DMS53 treated with DMSO at 0.1 percent for 48 hours (cell line): ENCODE measurements around the gene TGM1.
"Not testable (repeated sequence)": the region's sequence is repeated elsewhere in the genome, so short reads cannot be mapped to it uniquely, and the experiment has no call there.

Source experiments
- DNase-seq: peaks from one replicate; lab custom pipeline; 2025; ENCODE audit not compliant: unreplicated experiment; lab: John Stamatoyannopoulos, UW

Gene TGM1

DNA sequence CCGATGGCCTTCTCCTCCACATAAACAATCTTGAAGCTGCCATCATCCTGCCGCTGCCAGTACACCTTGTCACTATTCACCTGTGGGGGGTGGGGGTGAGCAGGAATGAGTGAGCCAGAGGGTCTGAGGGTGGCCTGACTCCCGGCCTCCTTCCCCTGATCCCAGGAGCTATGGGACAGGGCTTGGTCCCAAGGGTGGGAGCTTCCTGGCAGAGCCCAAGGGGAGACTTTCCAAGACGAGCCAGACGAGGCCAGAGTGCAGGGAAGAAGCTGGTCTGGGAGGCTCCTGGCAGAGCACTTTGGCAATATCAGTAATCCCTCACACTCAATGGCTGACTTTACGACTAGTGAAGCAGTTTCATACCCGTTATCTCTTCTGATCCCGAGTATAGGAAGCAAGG, 7.5 kb downstream of the TGM1 start:
- no peak for DNase-seq

DNA sequence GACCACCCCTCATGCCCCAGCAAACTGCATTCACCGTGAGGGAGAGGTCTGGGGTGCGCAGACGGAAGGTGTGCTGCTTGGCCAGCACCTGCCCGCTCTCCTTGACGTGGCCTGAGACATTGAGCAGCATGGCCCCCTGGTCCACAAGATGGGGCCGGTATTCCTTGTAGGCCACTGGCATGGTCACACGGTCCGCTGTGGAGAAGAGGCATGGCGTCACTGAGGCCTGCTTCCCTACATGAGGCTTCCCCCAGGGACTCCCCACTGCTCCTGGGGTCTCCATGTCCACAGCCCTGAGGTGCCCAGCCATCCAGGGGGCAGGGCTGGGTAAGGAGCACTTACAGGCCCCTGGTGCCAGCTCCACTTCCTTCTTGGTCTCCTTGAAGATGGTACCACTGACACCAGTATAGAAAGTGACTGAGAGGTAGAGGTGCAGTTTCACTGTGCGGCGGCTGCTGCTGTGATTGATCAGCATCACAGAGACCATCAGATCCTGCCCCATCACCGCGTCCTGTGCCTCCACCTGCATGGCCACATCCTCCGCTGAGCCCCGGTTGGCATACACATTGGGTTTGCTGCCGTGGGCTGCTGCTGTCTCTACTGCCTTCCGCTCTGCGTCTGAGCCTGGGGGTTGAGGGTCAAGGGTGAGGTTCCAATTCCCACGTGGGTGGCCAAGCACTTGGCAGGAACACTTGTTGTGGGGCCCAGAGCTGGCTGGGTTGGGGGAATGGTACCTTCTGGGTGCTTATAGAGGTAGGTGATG, 8.2 kb downstream of the TGM1 start:
- DNase-seq = no peak

DNA sequence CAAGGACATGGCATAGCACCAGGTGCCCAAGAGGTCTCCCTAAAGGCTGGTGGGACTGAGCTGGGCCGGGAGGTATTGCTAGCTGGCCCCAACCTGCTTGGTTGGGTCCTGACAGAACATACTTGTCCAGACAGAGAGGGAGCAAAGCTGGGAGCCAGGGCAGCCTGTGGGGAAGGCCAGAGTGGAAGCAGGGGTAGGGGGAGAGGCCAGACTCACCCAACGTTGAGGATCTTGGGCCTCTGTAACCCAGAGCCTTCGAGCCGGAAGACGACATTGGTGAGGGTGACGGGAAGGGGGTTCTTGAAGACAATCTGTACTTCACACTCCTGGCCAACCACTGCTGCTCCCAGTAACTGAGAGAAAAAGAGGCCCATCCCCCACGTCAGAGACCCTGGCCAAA, 9.0 kb downstream of the TGM1 start:
- no peak for DNase-seq

DNA sequence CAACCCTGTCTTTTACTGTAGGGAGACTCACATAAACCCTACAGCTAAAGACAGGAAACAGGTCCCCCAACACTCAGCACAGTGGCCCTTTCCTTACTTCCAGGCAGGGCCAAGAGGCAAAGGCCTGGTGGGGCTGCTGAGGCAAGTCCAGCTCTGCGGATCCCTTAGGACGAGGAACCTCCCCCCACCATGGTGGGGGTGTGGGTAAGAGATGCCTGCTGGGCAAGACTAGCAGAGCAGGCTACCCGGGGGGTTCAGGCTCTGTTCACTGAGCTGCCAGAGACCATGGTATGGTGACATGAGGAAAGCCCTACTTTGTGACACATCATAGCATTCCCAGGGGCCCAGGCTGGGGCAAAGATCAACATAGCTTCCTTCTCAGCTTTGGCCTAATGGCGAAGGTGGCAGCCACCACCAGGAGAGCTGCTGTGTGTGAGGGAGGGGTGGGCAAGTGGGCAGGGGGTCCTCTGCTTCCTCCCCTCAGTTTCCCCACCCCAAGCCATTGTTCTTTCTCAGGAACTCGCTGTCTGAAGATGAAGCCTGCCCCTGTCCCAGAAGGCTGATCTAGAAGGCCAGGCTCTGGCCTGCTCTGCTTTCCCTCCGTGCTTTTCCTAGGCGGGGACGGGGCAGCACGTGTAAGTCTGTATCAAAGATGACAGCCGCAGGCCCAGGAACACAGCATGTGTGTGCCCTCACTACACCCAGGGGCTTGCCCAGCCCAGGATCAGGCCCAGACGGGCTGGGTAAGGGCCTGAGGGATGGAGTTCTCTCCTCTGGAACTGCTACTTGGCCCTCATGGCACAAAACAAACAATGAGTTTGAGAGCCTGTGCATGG, 10.5 kb downstream of the TGM1 start:
- no peak for DNase-seq

DNA sequence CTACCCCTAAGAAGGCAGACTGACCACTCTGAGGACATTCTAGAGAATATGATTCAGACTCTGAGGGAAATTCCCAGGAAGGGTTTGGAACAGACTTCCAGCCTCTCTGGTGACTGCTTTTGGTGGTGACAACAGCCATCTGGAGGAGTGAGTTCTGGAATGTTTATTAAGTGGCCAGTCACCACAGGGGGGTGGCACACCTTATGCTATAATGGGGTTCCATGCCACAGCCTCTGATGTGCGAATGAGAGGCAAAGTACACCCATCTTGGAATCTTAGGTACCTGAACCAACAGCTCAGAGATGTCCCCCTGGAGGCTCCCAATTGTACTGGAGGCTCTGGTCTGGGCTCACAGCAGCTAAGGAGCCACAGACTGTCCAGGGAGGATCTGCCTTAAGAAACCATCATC, 11.1 kb downstream of the TGM1 start:
- DNase-seq = no peak

DNA sequence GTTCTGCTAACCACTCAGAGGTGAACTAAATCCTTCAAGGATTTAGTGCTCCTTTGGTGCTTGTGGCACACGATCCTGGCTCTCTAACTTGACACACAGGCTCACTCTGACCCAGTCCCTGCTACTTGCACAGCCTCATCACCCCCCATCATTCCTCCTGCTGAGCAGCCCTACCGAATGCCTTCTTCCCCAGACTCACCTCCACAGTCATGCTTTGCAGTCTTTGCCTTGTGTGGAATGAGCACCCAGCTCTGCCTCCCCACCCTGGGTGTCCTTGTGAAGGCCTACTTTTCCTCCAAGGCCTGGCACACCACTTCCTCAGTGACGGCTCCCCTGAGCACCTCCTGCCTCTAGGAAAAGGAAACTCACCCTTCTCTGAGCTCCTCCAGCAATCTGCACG, 12.6 kb downstream of the TGM1 start:
- no peak for DNase-seq

DNA sequence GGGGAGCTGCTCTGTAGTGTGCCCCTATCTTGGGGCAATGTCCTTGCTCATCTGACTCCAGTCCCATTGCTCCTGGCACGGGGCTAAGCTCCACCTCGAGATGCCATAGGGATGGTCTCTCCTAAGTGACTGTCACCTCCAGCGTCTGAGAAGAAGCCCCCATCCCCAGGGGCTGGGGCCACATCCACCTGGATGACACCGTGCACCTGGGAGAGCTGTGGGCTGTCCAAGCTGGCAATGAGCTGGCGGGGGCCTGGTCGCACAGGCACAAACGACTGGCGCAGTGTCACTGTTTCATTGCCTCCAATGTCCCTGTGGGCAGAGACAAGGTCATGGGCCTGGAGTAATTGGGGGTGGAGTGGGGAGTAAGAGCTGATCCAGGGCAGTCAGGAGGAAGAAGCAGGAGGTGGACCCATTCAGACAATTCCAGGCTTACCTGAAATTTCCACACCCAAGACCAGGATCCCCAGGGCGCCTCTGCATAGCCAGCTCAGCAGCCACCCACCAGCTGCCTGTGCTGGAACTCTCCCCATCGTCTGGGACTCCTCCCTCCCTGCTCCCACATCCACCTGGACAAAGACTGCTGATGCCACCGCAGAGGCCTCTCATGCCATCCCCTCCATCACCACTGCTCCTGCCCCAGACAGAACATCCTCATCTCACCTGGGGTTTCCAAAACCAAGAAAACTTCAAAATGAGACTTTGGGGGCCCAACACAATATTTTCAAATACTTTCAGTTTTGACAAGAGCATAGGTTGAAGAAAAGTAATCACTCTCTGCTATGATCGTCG, 13.6 kb downstream of the TGM1 start:
- DNase-seq = no peak

DNA sequence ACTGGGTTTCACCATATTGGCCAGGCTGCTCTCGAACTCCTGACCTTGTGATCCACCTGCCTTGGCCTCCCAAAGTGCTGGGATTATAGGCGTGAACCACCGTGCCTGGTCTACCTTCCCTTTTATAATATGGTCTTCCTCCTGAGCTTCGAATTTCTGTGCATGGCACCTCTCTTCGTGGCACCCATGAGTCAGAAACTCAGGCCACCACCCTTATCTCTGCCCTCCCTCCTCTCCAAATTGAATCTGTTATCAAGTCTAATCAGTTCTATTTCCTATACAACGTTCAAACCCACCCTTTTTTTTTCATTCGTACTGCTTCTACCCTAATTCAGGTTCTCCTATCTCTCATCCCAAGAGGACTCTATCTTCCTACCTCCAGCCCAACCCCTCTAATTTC, 15.6 kb downstream of the TGM1 start:
- no peak for DNase-seq

DNA sequence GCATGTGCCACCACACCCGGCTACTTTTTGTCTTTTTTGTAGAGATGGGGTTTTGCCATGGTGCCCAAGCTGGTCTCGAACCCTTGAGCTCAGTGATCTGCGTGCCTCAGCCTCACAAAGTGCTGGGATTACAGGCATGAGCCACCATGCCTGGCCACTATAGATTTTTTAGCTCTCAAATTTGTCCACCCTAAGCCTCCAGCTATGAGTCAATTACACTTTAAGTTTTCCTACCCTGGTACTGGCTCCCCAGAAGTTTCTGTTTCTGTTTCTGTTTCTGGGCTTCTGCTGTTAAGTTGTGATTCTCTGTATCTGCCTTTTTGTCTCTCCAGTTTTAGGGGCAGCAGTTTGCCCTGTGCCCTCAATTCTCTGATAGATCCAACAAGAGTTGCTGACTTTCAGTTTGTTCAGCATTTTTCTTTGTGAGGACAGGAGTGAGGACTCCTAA, 16.2 kb downstream of the TGM1 start:
- no peak for DNase-seq

DNA sequence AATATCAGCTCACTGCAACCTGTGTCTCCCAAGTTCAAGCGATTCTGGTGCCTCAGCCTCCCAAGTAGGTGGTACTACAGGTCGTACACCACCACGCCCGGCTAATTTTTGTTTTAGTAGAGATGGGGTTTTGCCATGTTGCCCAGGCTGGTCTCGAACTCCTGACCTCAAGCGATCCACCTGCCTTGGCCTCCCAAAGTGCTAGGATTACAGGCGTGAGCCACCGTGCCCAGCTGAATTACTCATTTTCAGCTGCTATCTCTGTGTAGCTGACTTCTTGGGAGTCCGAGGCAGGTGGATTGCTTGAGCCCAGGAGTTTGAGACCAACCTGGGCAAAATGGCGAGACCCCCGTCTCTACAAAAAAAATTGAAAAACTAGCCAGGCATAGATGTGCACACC, 17.6 kb downstream of the TGM1 start:
- DNase-seq = not testable (repeated sequence)

DNA sequence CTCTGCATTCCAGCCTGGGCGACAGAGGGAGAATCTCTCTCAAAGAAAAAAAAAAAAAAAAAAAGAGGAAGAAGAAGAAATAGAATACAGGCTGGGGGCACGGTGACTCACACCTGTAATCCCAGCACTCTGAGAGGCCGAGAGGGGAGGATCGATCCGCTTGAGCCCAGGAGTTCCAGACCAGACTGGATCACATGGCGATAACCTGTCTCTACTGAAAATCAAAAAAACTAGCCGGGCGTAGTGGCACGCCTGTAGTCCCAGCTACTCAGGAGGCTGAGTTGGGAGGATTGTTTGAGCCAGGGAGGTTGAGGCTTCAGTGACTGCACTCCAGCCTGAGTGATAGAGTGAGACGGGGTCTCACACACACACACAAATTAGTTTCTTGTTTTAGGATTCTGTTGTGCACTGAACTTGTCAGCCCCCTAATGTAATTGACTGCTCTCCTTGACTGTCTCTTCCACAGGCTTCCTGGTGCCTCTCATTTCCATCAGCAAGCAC, 19.6 kb downstream of the TGM1 start:
- DNase-seq = peak; percentile 47

DNA sequence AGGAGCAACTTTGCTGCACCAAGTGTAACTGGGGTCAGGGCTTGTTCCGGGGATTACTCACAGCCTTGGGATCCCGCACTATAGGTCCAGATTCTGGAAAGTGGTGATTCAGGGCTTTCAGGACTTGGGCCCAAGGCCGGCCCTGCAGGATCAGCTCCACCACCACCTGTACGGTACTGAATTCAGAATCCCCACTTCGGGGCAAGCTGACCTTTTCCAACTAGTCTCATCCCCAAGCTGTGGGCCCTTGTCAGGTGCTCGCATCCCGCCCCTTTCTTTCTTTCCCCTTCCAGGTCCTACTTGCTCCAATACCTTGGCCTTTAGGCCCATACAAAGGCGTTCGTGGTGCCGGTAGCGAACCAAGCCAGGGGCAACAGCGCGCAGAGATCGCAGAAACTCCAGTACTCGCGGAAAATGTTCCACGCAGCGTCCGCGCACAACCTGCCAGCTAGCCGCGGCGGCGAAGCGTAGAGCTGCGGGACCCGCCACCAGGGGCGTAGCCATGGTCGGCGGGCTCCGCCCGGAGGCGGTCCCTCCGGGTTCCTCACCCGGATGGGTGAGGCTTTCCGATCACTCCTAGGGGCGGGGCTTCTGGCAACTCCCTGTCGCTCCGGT, 21.0 kb downstream of the TGM1 start:
- peak; percentile 83 for DNase-seq

DNA sequence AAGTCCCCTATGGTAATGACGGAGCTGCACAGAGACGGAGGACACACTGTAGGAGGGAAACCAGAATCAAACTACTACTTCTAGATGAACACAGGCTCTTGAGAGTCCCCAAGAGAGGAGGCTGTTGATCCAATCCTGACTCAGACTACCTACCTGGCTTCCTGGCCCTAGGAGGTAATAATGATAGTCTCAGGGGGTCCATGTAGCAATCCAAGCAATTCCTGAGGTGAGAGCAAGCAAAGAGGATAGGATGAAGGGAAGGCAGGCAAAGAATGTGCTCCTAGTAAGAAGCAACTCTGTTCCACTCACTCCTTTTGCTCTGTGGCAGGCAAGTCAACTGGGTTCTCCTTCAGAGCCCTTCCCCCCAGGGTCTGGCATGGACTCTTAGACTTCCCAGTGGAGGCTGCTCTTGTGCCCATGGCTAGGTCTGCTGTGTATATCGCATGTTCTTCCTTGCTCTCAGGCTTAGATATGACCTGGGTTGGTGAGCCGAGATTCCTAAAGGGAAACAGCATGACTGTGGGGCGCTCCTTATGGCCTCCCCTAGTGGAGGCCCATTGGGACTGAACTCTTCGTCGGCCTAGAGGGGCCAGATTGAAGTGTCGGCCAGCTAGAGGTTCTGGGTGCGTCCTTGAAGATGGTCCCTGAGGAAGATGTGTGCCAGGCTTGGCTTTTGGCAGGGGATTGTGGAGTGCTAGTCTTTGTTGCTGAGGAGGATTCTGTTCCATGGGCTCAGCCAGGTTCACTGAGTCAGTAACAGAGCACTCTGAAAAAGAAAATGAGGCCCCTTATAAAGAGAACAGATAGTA, 22.7 kb downstream of the TGM1 start:
- DNase-seq = no peak

DNA sequence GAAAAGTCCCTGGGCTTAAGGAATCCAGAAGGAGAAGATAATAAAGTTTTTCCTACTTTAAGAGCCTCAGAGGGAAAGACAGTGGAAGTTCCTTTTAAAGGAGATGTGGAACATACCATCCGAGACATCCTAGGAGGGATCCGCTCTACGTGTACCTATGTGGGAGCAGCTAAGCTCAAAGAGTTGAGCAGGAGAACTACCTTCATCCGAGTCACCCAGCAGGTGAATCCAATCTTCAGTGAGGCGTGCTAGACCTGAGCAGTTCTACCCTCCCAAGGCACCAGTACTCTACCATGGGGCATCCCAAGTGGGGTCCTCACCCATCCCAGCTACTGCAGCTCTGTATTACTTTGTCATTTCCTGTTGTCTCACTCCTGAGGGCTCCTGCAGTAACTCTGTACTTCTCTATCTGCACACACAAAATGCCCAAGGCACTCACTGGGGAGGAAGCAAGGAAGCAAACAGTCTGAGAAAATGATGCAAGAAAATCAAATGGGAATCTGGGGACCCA, 24.4 kb downstream of the TGM1 start:
- DNase-seq = no peak

DNA sequence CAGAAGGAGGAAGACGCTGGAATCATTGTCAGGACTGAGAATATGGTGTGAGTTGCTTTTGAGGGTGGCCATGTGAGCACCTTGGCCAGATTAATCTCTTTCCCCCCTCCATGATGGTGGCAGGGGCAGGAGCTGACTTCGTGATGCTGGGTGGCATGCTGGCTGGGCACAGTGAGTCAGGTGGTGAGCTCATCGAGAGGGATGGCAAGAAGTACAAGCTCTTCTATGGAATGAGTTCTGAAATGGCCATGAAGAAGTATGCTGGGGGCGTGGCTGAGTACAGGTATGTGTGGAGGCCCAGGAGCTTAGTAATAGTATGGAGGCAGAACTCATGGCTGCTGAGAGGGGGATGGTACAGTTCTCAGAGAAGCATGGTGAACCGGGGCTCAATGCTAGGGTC, 24.9 kb downstream of the TGM1 start:
- no peak for DNase-seq

DNA sequence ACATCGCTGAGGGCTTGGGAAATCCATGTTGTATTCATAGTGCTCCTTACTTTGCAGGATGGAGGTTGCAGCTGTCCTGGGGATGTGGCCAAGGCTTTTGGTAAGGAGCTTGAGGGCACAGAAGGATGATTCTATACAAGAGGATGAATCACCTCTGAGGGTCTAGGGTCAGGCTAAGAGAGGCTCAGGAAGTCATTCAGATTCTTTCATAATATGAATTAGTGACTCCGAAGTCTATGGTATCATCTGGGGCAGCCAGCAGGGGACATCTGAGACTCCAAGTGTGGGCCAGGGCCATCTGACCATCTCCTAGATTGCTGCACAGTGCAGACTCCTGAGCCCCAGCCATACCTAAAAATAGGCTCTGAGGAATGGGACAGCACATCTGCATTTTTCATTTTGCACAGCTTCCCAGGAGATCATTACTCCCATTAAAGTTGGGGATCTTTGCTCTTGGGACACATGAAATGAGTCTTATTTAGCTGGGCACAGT, 25.5 kb downstream of the TGM1 start:
- no peak for DNase-seq

DNA sequence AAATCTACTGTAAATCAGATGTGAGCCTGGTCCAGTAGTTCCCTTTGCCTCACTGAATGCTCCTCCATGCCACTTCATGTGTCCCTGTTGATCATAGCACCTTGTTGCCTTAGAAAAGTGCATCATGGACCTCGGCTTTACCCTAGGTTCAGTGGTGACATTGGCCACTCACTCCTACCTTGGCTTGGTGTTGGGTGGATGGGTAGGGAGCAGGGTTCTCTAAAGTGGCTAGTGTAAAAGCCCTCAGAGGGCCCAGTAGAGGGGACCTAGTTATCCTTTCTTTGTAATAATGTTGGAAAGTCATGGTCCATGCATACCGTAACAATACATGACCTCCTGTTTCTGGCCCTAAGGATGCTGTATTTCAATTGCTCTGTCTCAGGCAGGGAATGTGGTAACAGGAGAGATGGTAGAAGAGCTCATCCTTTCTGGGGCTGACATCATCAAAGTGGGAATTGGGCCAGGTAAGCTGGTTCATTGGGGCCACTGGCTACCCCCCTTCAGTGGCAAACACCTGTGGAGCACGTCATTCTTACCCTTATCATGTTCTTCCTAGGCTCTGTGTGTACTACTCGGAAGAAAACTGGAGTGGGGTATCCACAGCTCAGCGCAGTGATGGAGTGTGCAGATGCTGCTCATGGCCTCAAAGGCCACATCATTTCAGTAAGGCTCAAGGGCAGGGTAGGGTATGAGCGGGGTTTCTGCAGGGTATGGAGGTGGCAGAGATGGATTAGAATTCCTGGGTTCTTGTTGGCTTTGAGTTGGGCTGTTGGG, 26.1 kb downstream of the TGM1 start:
- no peak for DNase-seq

DNA sequence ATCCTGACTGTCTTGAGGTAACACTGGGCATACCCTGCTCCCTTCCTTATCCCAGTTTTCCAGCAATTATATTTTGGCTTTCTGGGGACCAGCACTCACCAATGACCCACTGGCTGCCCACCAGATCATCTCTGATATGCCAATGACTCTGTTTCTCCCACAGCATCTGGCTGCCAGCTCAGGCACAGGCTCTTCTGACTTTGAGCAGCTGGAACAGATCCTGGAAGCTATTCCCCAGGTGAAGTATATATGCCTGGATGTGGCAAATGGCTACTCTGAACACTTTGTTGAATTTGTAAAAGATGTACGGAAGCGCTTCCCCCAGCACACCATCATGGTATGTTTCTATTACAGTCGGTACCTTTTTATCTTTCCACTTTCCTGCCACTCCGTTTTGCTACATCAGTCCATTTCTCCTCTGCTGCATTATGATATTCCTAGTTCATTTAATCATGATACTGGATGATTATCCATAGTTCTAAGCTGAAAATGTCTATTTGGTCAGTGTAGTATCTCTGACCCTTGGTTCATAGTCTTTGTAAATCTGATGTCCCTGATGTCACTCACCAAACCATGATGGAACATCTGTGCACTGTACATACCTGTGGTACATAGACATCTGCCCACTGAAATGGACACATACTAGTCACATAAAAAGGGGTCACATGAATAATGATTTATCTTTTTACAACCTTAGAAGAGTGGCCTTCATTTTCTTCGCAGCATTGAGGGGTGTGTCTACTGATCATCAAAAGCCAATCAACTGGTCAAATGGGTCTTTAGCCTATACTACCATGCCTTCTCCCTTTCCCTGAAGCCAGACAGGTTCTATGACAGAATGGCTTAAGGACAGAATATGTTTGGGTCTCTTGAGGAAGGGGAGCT, 26.9 kb downstream of the TGM1 start:
- DNase-seq = no peak
